Dendritic cell treated with granulocyte-macrophage colony-stimulating factor and Interleukin-4, amounts not matched to agents 40 ng/mL and 50 ng/mL, for 4 days (primary cell): ENCODE data around the gene COLGALT1.
"Not testable (repeated sequence)": the region's sequence is repeated elsewhere in the genome, so short reads cannot be mapped to it uniquely, and the experiment has no call there.

Experiments
- H3K27ac Mint-ChIP-seq: one replicate; pipeline ENCODE4 v1.8.0; 2022; ENCODE audit warnings: mild to moderate bottlenecking, mixed read lengths
- H3K27me3 Mint-ChIP-seq: one replicate; pipeline ENCODE4 v1.8.0; 2022; ENCODE audit warnings: mild to moderate bottlenecking, mixed read lengths
- H3K36me3 Mint-ChIP-seq: one replicate; pipeline ENCODE4 v1.8.0; 2022; ENCODE audit warnings: low read depth, mixed read lengths
- H3K4me1 Mint-ChIP-seq: one replicate; pipeline ENCODE4 v1.8.0; 2022; ENCODE audit warnings: low read depth, mixed read lengths
- H3K4me3 Mint-ChIP-seq: one replicate; pipeline ENCODE4 v1.8.0; 2022; ENCODE audit warnings: mild to moderate bottlenecking, moderate library complexity, mixed read lengths
- H3K9me3 Mint-ChIP-seq: one replicate; pipeline ENCODE4 v1.8.0; 2022; ENCODE audit warnings: mixed read lengths
- intact Hi-C: fragments of 100-400 bp; cut with micrococcal nuclease; formaldehyde crosslinking; loops from one replicate; pipeline ENCODE4 v1.15.0; 2022

The COLGALT1 gene

GRCh38 chr19:17560205-17560595, 4.8 kb downstream of the COLGALT1 start:
- intact Hi-C loops = no loop called here
- Mint-ChIP-seq H3K4me3 (peak overlapping the region; percentile 66), H3K27me3 (no peaks in the 10 kb centered on the region), H3K4me1 (peaks cover 62% of the 10 kb centered on the region), H3K36me3 (peaks cover 91% of the 10 kb centered on the region), H3K27ac (peak overlapping the region; percentile 93), H3K9me3 (no peaks in the 10 kb centered on the region)

- H3K9me3 Mint-ChIP-seq = no peaks in the 10 kb centered on the region
- intact Hi-C loops = no loop called here
- peak overlapping the region; percentile 24 for H3K4me3 Mint-ChIP-seq
- peaks cover 95% of the 10 kb centered on the region for H3K36me3 Mint-ChIP-seq
- H3K4me1 Mint-ChIP-seq = peaks cover 64% of the 10 kb centered on the region
- H3K27ac Mint-ChIP-seq = peak overlapping the region; percentile 93
- no peaks in the 10 kb centered on the region for H3K27me3 Mint-ChIP-seq
Measured at GRCh38 chr19:17562097-17562496, 6.6 kb downstream of the COLGALT1 start.

GRCh38 chr19:17562561-17562960, 7.1 kb downstream of the COLGALT1 start:
- Mint-ChIP-seq H3K4me1 (peaks cover 60% of the 10 kb centered on the region), H3K27ac (peak overlapping the region; percentile 93), H3K4me3 (peak overlapping the region; percentile 17), H3K27me3 (no peaks in the 10 kb centered on the region), H3K36me3 (peaks cover 95% of the 10 kb centered on the region), H3K9me3 (no peaks in the 10 kb centered on the region)
- intact Hi-C loops = no loop called here

DNA sequence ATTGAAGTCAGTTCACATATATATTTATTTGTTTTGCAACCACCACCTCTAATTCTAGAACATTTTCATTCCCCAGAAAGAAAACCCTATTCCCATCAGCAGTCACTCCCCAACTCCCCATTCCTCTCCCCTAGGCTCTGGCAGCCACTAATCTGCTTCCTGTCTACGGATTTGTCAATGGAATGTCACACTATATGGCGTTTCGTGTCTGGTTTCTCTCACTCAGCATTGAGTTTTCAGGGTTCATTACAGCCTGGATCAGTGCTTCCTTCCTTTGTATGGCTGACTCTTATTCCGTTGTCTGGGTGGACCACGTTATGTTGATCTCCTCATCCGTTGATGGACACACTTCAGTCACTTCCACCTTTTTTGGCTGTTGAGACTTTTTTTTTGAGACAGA, 9.3 kb downstream of the COLGALT1 start:
- Mint-ChIP-seq H3K27me3 (no peaks in the 10 kb centered on the region), H3K9me3 (no peaks in the 10 kb centered on the region), H3K4me1 (peaks cover 47% of the 10 kb centered on the region), H3K4me3 (no peak overlapping the region), H3K36me3 (peaks cover 100% of the 10 kb centered on the region), H3K27ac (peak overlapping the region; percentile 30)
- intact Hi-C loops = no loop called here

- Mint-ChIP-seq H3K27me3 (no peaks in the 10 kb centered on the region), H3K9me3 (no peaks in the 10 kb centered on the region), H3K4me3 (no peak overlapping the region), H3K4me1 (peaks cover 39% of the 10 kb centered on the region), H3K36me3 (peaks cover 100% of the 10 kb centered on the region), H3K27ac (no peak overlapping the region)
- intact Hi-C loops = no loop called here
Measured at GRCh38 chr19:17565611-17566010, 10.2 kb downstream of the COLGALT1 start.

GRCh38 chr19:17567940-17568339, 12.5 kb downstream of the COLGALT1 start:
- Mint-ChIP-seq H3K27me3 (no peaks in the 10 kb centered on the region), H3K4me1 (peaks cover 27% of the 10 kb centered on the region), H3K9me3 (no peaks in the 10 kb centered on the region), H3K4me3 (no peak overlapping the region), H3K36me3 (peaks cover 100% of the 10 kb centered on the region), H3K27ac (no peak overlapping the region)
- intact Hi-C loops = no loop called here

DNA sequence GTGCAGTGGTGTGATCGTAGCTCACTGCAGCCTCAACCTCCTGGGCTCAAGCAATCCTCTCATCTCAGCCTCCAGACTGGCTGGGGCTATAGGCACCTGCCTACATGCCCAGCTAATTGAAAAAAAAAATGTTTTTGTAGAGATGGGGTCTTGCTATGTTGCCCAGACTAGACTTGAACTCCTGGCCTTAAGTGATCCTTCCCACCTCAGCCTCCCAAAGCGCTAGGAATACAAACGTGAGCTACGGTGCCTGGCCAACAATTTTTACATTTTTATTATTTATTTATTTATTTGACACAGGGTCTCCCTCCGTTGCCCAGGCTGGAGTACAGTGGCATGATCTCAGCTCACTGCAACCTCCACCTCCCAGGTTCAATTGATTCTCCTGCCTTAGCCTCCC, 14.8 kb downstream of the COLGALT1 start:
- H3K4me3 Mint-ChIP-seq, intact Hi-C loops, H3K27ac Mint-ChIP-seq, H3K27me3 Mint-ChIP-seq, H3K9me3 Mint-ChIP-seq: not testable (repeated sequence)
- H3K36me3 Mint-ChIP-seq = peaks cover 94% of the 10 kb centered on the region
- peaks cover 24% of the 10 kb centered on the region for H3K4me1 Mint-ChIP-seq

DNA sequence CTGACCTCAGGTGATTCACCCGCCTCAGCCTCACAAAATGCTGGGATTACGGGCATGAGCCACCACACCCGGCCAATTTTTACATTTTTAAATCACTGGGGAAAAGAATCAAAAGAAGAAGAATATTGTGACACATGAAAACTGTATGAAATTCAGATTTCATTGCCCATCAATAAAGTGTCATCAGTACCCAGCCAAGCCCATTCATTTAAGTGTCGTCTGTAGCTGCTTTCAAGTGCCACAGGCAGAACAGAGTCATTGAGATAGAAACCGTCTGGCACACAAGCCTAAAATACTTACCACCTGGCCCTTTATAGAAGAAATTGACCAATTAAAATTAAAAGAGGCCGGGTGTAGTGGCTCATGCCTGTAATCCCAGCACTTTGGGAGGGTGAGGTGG, 15.3 kb downstream of the COLGALT1 start:
- Mint-ChIP-seq H3K27ac (no peak overlapping the region), H3K27me3 (no peaks in the 10 kb centered on the region), H3K9me3 (no peaks in the 10 kb centered on the region), H3K4me1 (peaks cover 21% of the 10 kb centered on the region), H3K4me3 (no peak overlapping the region), H3K36me3 (peaks cover 94% of the 10 kb centered on the region)
- intact Hi-C loops = no loop called here

GRCh38 chr19:17572638-17573037, 17.2 kb downstream of the COLGALT1 start:
- H3K27ac Mint-ChIP-seq = peak overlapping the region; percentile 1
- intact Hi-C loops = no loop called here
- H3K36me3 Mint-ChIP-seq = peaks cover 94% of the 10 kb centered on the region
- no peaks in the 10 kb centered on the region for H3K27me3 Mint-ChIP-seq
- H3K4me1 Mint-ChIP-seq = peaks cover 37% of the 10 kb centered on the region
- H3K4me3 Mint-ChIP-seq = no peak overlapping the region
- no peaks in the 10 kb centered on the region for H3K9me3 Mint-ChIP-seq

DNA sequence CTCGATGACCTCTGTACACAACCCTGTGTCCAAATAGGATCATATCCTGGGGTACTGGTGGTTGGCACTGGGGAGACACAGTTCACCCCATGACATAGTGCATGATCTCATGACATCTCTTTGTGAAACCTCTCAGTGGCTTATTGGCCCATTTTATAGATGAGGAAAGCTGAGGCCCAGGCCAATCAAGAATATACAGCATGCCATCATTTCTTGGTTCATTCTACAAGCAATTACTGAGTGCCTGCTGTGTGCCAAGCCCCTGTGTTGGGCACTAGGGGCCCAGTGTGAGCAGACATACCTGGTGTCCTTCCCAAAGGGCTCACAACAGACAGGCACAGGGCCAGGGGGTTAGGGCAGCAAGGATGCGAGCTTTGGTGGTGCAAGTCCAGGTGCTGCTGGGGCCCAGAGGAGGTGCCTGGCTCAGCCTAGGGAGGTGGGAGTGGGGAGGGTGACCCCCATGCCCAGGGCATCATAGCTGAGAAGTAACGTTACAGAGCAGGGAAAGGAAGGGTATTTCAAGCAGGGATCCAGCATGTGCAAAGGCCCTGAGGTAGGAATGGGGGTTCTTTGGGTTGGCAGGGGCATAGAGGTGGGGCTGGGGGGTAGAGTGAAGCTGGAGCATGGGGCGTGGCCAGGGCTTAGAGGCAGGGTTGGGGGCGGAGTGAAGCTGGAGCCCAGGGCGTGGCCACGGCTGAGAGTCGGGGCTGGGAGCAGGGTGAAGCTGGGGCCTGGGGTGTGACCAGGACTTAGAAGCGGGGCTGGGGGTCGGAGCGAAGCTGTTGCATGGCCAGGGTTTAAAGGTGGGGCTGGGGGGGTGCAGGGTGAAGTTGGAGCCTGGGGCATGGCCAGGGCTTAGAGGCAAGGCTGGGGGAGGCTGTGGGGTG, 20.7 kb downstream of the COLGALT1 start:
- H3K4me1 Mint-ChIP-seq = peaks cover 66% of the 10 kb centered on the region
- peaks cover 94% of the 10 kb centered on the region for H3K36me3 Mint-ChIP-seq
- intact Hi-C loops = no loop called here
- H3K9me3 Mint-ChIP-seq = no peaks in the 10 kb centered on the region
- no peak overlapping the region for H3K4me3 Mint-ChIP-seq
- peak overlapping the region; percentile 54 for H3K27ac Mint-ChIP-seq
- H3K27me3 Mint-ChIP-seq = no peaks in the 10 kb centered on the region

GRCh38 chr19:17576758-17577456, 21.5 kb downstream of the COLGALT1 start:
- Mint-ChIP-seq H3K4me1 (peaks cover 68% of the 10 kb centered on the region), H3K9me3 (no peaks in the 10 kb centered on the region), H3K4me3 (no peak overlapping the region), H3K27ac (peak overlapping the region; percentile 30), H3K27me3 (no peaks in the 10 kb centered on the region), H3K36me3 (peaks cover 94% of the 10 kb centered on the region)
- intact Hi-C loops = no loop called here

DNA sequence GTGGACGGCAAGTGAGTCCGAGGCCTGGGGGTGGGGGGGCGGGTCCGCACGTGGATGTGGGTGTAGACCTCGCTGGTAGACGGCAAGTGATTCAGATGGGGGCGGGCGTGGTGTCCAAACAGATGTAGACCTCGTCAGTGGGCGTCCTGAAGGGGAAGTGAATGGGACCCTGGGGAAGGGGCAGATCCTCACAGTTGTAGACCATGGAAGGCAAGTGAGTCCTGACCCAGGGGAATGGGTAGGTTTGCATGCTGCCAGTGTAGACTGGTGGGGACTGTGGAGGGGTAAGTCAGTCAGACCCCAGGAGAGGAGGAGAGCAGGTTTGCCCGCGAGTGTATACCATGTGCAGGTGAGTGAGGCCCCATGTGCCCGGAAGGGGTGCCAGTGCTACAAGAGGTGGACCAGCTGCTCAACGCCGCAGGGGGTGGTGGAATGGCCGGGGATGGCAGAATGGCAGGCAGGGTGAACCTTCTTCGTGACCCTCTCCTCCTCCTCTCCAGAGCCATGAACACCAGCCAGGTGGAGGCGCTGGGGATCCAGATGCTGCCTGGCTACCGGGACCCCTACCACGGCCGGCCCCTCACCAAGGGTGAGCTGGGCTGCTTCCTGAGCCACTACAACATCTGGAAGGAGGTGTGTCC, 22.1 kb downstream of the COLGALT1 start:
- H3K4me1 Mint-ChIP-seq = peaks cover 64% of the 10 kb centered on the region
- H3K27ac Mint-ChIP-seq = peak overlapping the region; percentile 30
- no peak overlapping the region for H3K4me3 Mint-ChIP-seq
- peaks cover 94% of the 10 kb centered on the region for H3K36me3 Mint-ChIP-seq
- intact Hi-C loops = no loop called here
- H3K9me3 Mint-ChIP-seq = no peaks in the 10 kb centered on the region
- H3K27me3 Mint-ChIP-seq = no peaks in the 10 kb centered on the region

DNA sequence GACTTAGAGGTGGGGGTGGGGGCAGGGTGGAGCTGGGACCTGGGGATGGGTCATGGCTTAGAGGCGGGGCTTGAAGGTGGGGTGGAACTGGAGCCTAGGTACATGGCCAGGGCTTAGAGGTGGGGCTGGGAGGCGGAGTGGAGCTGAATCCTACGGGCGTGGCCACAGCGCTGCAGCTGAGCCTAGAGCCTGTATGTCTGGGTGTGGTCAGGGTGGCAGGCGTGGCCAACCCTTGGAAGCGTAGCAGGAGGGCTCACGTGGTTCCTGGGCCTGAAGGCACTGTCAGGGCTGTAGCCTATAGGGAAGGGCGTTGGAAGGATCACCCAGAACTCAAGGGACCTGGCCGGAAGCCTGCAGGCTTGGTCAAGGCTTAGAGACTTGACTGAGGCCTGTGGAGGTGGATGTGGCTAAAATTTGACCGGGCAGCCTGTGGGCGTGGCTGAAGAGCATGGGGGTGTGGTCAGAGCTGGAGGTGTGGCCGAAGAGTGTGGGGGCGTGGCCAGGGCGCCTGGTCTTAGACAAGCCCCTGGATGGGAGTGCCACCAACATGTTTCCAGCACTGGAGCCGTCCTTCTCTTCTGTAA, 24.3 kb downstream of the COLGALT1 start:
- H3K27me3 Mint-ChIP-seq = no peaks in the 10 kb centered on the region
- H3K36me3 Mint-ChIP-seq = peaks cover 91% of the 10 kb centered on the region
- intact Hi-C loops = no loop called here
- peak overlapping the region; percentile 59 for H3K27ac Mint-ChIP-seq
- peaks cover 66% of the 10 kb centered on the region for H3K4me1 Mint-ChIP-seq
- H3K4me3 Mint-ChIP-seq = no peak overlapping the region
- no peaks in the 10 kb centered on the region for H3K9me3 Mint-ChIP-seq
